HepG2 (cell line): ENCODE measurements around the gene TBC1D14. TPM values are rescaled to one million over a fixed set of nuclear protein-coding genes. Genes with fewer than 3 reads are reported as not detected.

Source experiments
- ATAC-seq: fragments of 200-7000 bp; cut with Tn5 transposase; 3 replicates; pipeline ENCODE4 v1.9.1; 2020; ENCODE audit warnings: mild to moderate bottlenecking, moderate library complexity
- BruUV-seq: library from RNA; stranded (reverse); fragments of 400-500 nt; replicated peaks from 2 replicates; lab custom pipeline; 2021; lab: Mats Ljungman, UMichigan
- CTCF ChIA-PET: fragments of 300-600 bp; formaldehyde crosslinking; extraction: SDS; loops from one replicate; lab custom pipeline; 2021; ENCODE audit warnings: low total read pairs, inconsistent platforms, low intra/inter-chr PET ratio; lab: Yijun Ruan, JAX
- POLR2A ChIA-PET: fragments of 350-600 bp; sonication (Branson Sonifier 250); formaldehyde crosslinking; loops from one replicate; lab custom pipeline; 2020; ENCODE audit warnings: antibody characterized with exemption, inconsistent platforms; lab: Yijun Ruan, JAX
- DNase-seq: peaks from one replicate; pipeline ENCODE4 v3.0.0-alpha.2; 2015; ENCODE audit warnings: low spot score
- FAIRE-seq: peaks from 3 replicates; lab custom pipeline; 2011; peaks lifted over from hg19 to GRCh38; lab: Jason Lieb, UNC
- H2AFZ ChIP-seq: one replicate; pipeline ENCODE4 v1.6.1; 2011; ENCODE audit warnings: low read length, inconsistent platforms
- H3K27ac ChIP-seq: fragments of 300-600 bp; 3 replicates; pipeline ENCODE4 v1.8.0; 2011; ENCODE audit warnings: mixed run types, mild to moderate bottlenecking, mixed read lengths, low read length, inconsistent platforms; ENCODE audit not compliant: insufficient read depth; ENCODE audit errors: extremely low read length
- H3K27me3 ChIP-seq, 2 experiments: fragments of 200-600 bp in 1 of 2; 2 replicates in 1 of 2; 3 replicates in 1 of 2; pipeline versions ENCODE4 v1.6.0 to v1.8.0; 2011; ENCODE audit warnings: low read length in 2 of 2, mild to moderate bottlenecking in 2 of 2, moderate library complexity in 2 of 2, inconsistent platforms in 1 of 2; ENCODE audit not compliant: insufficient read depth in 2 of 2, control insufficient read depth in 1 of 2
- H3K36me3 ChIP-seq, 2 experiments: fragments of 200-600 bp in 1 of 2; replicated peaks in 1 of 2; 2 replicates in 1 of 2; 3 replicates in 1 of 2; pipeline versions ENCODE4 v1.5.1 to v1.8.0; 2011; ENCODE audit warnings: low read length in 2 of 2, inconsistent platforms in 1 of 2; ENCODE audit not compliant: insufficient read depth in 2 of 2, control insufficient read depth in 1 of 2
- H3K4me1 ChIP-seq: 2 replicates; pipeline ENCODE4 v1.5.1; 2012; ENCODE audit warnings: low read length, inconsistent platforms; ENCODE audit not compliant: insufficient read depth
- H3K4me2 ChIP-seq: 2 replicates; pipeline ENCODE4 v1.6.0; 2011; ENCODE audit warnings: low read depth, low read length, inconsistent platforms
- H3K4me3 ChIP-seq, 3 experiments: fragments of 200-600 bp in 1 of 3; sonication (generic), shearing (Covaris generic) in 1 of 3; replicated peaks in 1 of 3; 2 replicates each; pipeline ENCODE4 v1.5.1; 2011 to 2016; ENCODE audit warnings: low read length in 3 of 3, inconsistent platforms in 2 of 3, low read depth in 2 of 3, mild to moderate bottlenecking in 2 of 3, control low read depth in 1 of 3, mixed read lengths in 1 of 3; ENCODE audit not compliant: insufficient read depth in 1 of 3
- H3K79me2 ChIP-seq: one replicate; pipeline ENCODE4 v1.6.1; 2011; ENCODE audit warnings: low read length, inconsistent platforms; ENCODE audit not compliant: insufficient read depth
- H3K9ac ChIP-seq: 2 replicates; pipeline ENCODE4 v1.6.0; 2011; ENCODE audit warnings: mild to moderate bottlenecking, low read depth, low read length, inconsistent platforms; ENCODE audit not compliant: insufficient read depth
- H3K9me3 ChIP-seq: 2 replicates; pipeline ENCODE4 v1.5.1; 2012; ENCODE audit warnings: mild to moderate bottlenecking, low read length
- H4K20me1 ChIP-seq: 2 replicates; pipeline ENCODE4 v1.6.0; 2011; ENCODE audit warnings: inconsistent platforms, mild to moderate bottlenecking, low read length, moderate library complexity; ENCODE audit not compliant: insufficient read depth
- SSRP1 ChIP-seq: IDR thresholded peaks from 2 replicates; pipeline ENCODE4 v1.6.1; 2016; ENCODE audit warnings: control low read depth
- ZNF124 ChIP-seq: sonication (generic); formaldehyde crosslinking; IDR thresholded peaks from 2 replicates; pipeline ENCODE4 v1.4.0; 2020; ENCODE audit warnings: missing genetic modification reagents
- ZNF672 ChIP-seq: sonication (generic); formaldehyde crosslinking; IDR thresholded peaks from 2 replicates; pipeline ENCODE4 v1.8.1; 2022; ENCODE audit warnings: missing genetic modification reagents
- WGBS: methylation state at CpG from one replicate; pipeline ENCODE4 v1.1.6; 2017; ENCODE audit warnings: low lambda C conversion rate; 5-methylcytosine and 5-hydroxymethylcytosine counted together
- in situ Hi-C: cut with HindIII; loops from 2 replicates; pipeline ENCODE4 v1.10.0; 2017; ENCODE audit warnings: low pct_unique_long_range_greater_than_20kb; ENCODE audit not compliant: extremely low pct_ligation_motif_present
- intact Hi-C: fragments of 100-400 bp; cut with micrococcal nuclease; formaldehyde crosslinking; loops from one replicate; pipeline ENCODE4 v1.10.0; 2022; ENCODE audit not compliant: unreplicated experiment
- polyA plus RNA-seq, 8 experiments: library from polyadenylated mRNA; depleted of rRNA in 3 of 8; stranded (reverse) in 7 of 8; unstranded in 1 of 8; fragments of >200 nt; fragmentation: Illumina TruSeq in 4 of 8; extraction: Trizol in 4 of 8; gene quantifications; 2 replicates each; pipeline versions ENCODE4 v1.2.1 to v1.2.3, GENCODE V29; 2011 to 2016; ENCODE audit warnings: low read depth in 4 of 8, missing spikeins in 1 of 8, mixed read lengths in 1 of 8; ENCODE audit not compliant: insufficient read depth in 1 of 8
- total RNA-seq, 5 experiments: library from RNA; depleted of rRNA; stranded (reverse); fragments of >200 nt; fragmentation: Illumina TruSeq; extraction: Trizol; gene quantifications; 2 replicates each; pipeline ENCODE4 v1.2.3, GENCODE V29; 2016; ENCODE audit warnings: low read depth in 1 of 5
- TF ChIP-seq, protein P1 (sequence below): sonication (generic); formaldehyde crosslinking; conservative IDR thresholded peaks from 2 replicates; pipeline ENCODE4 v1.8.0; 2022; ENCODE audit warnings: missing genetic modification reagents
- TF ChIP-seq, protein P2 (sequence below), 2 experiments: sonication (generic) in 1 of 2; formaldehyde crosslinking in 1 of 2; IDR thresholded peaks; 2 replicates each; pipeline versions ENCODE4 v1.4.0 to v1.6.1; 2016 to 2020; ENCODE audit warnings: borderline replicate concordance in 1 of 2, low read depth in 1 of 2, mild to moderate bottlenecking in 1 of 2, missing genetic modification reagents in 1 of 2

The TBC1D14 gene
- total and polyA plus RNA-seq, 2 of the 13 experiments (the other 11 are each of a cell fraction or from before 2014, with no cell fraction given), result 29.5 to 46.5 TPM

DNA sequence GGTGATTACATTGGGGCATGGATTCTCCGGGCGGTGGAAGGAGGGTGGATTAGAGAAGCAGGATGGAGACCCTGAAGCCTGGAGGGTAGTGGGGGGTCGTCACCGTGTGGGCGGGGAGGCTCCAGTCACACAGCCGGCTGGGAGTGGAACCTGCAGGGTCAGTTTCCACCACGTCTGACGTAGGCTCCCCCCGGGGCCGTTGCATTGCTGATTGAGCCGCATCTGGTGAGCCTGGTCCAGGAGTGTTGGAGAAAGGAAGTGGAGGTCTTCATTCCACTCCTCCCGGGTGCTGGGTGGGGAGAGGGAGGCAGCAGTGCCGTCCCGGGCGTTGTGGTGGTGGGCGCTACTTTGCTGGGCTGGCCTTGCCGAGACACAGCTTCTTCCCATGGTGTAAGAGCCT lies 28.1 kb downstream of the TBC1D14 start:
- H3K79me2 ChIP-seq, result peaks cover 91% of the 10 kb centered on the region
- 0 out of 2 replicates have a peak, but pooled peaks cover 3% of the 10 kb centered on the region for H4K20me1 ChIP-seq
- intact Hi-C loops (no loop called here), in situ Hi-C loops (no loop called here)
- DNase-seq, result no peak
- ChIA-PET CTCF (no interaction called here), POLR2A (no interaction called here)
- peaks cover 8 to 41% of the 10 kb centered on the region in 2 experiments; a peak in 4 of 5 replicates for H3K36me3 ChIP-seq
- H3K4me3 ChIP-seq, result no peak overlapping the region
- no peaks in the 10 kb centered on the region for H3K9me3 ChIP-seq
- no peak for TF ChIP-seq ZNF124 (CRISPR knock-in tag)
- TF ChIP-seq, protein P1, sequence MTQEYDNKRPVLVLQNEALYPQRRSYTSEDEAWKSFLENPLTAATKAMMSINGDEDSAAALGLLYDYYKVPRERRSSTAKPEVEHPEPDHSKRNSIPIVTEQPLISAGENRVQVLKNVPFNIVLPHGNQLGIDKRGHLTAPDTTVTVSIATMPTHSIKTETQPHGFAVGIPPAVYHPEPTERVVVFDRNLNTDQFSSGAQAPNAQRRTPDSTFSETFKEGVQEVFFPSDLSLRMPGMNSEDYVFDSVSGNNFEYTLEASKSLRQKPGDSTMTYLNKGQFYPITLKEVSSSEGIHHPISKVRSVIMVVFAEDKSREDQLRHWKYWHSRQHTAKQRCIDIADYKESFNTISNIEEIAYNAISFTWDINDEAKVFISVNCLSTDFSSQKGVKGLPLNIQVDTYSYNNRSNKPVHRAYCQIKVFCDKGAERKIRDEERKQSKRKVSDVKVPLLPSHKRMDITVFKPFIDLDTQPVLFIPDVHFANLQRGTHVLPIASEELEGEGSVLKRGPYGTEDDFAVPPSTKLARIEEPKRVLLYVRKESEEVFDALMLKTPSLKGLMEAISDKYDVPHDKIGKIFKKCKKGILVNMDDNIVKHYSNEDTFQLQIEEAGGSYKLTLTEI (CRISPR knock-in tag), result no peak
- TF ChIP-seq, protein P2, sequence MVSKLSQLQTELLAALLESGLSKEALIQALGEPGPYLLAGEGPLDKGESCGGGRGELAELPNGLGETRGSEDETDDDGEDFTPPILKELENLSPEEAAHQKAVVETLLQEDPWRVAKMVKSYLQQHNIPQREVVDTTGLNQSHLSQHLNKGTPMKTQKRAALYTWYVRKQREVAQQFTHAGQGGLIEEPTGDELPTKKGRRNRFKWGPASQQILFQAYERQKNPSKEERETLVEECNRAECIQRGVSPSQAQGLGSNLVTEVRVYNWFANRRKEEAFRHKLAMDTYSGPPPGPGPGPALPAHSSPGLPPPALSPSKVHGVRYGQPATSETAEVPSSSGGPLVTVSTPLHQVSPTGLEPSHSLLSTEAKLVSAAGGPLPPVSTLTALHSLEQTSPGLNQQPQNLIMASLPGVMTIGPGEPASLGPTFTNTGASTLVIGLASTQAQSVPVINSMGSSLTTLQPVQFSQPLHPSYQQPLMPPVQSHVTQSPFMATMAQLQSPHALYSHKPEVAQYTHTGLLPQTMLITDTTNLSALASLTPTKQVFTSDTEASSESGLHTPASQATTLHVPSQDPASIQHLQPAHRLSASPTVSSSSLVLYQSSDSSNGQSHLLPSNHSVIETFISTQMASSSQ (IDR thresholded peaks at IDR 0.05; ENCODE audit: low read depth), result no peak
- TF ChIP-seq, protein P2 (CRISPR knock-in tag; IDR thresholded peaks at IDR 0.05; ENCODE audit: borderline replicate concordance), result no peak
- no peak for TF ChIP-seq ZNF672 (CRISPR knock-in tag)
- TF ChIP-seq SSRP1 (CRISPR knock-in tag), result no peak
- H3K4me1 ChIP-seq, result peaks cover 65% of the 10 kb centered on the region
- no peak for ATAC-seq
- no TSS peak for BruUV-seq
- no peak overlapping the region for H3K4me2 ChIP-seq
- H3K9ac ChIP-seq, result no peak overlapping the region
- no peak overlapping the region for H2AFZ ChIP-seq
- no peak for FAIRE-seq
- 93% methylated on average over 13 of the region's 17 CpGs for WGBS
- H3K27me3 ChIP-seq, result no peaks in the 10 kb centered on the region
- H3K27ac ChIP-seq, result no peak overlapping the region
